ENCODE results near the gene PLA2G4D.

Gene PLA2G4D

DNA sequence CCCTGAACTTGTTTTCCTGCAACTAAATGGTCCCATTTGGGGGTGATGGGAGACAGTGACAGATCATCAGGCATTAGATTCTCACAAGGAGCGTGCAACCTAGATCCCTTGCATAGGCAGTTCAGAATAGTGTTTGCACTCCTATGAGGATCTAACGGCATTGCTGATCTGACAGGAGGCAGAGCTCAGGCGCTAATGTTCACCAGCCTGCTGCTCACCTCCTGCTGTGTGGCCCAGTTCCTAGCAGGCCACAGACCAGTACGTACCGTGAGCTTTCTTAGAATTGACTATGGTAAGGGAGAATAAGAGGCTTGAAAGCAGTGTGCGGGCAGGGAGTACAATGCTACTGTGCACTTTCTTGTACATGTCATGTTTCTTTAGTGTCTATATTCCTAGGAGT is 56.0 kb downstream of the PLA2G4D start:
- no peaks in the 10 kb centered on the region for H3K9me3 ChIP-seq (ENCODE audit: low read length)
- no peaks in the 10 kb centered on the region for H3K27me3 ChIP-seq (ENCODE audit: control insufficient read depth in 1 of 2, insufficient read depth in 2 of 2, low read length in 2 of 2)
- H3K36me3 ChIP-seq (ENCODE audit: insufficient read depth, low read length): no peaks in the 10 kb centered on the region
- H3K4me1 ChIP-seq (ENCODE audit: insufficient read depth, low read length): no peaks in the 10 kb centered on the region
- no peak overlapping the region for H3K27ac ChIP-seq (ENCODE audit: low read depth, low read length)
- no peak overlapping the region for H3K9ac ChIP-seq (ENCODE audit: low read length)
- H3K4me3 ChIP-seq (ENCODE audit: low read depth in 1 of 2, low read length in 2 of 2): no peak overlapping the region

GRCh38 chr15:42037656-42038055 is 56.7 kb downstream of the PLA2G4D start:
- Histone ChIP-seq H3K9ac (ENCODE audit: low read length) (no peak overlapping the region), H3K4me3 (ENCODE audit: low read depth in 1 of 2, low read length in 2 of 2) (no peak overlapping the region), H3K27me3 (ENCODE audit: control insufficient read depth in 1 of 2, insufficient read depth in 2 of 2, low read length in 2 of 2) (no peaks in the 10 kb centered on the region), H3K4me1 (ENCODE audit: insufficient read depth, low read length) (no peaks in the 10 kb centered on the region), H3K27ac (ENCODE audit: low read depth, low read length) (no peak overlapping the region), H3K36me3 (ENCODE audit: insufficient read depth, low read length) (no peaks in the 10 kb centered on the region), H3K9me3 (ENCODE audit: low read length) (no peaks in the 10 kb centered on the region)

- H3K4me3 ChIP-seq (ENCODE audit: low read depth in 1 of 2, low read length in 2 of 2): no peak overlapping the region
- no peaks in the 10 kb centered on the region for H3K36me3 ChIP-seq (ENCODE audit: insufficient read depth, low read length)
- H3K27me3 ChIP-seq (ENCODE audit: control insufficient read depth in 1 of 2, insufficient read depth in 2 of 2, low read length in 2 of 2): no peaks in the 10 kb centered on the region
- H3K9me3 ChIP-seq (ENCODE audit: low read length): no peaks in the 10 kb centered on the region
- no peaks in the 10 kb centered on the region for H3K4me1 ChIP-seq (ENCODE audit: insufficient read depth, low read length)
- no peak overlapping the region for H3K9ac ChIP-seq (ENCODE audit: low read length)
- H3K27ac ChIP-seq (ENCODE audit: low read depth, low read length): no peak overlapping the region
These were observed 57.4 kb downstream of the PLA2G4D start for GRCh38 chr15:42036966-42037365.

DNA sequence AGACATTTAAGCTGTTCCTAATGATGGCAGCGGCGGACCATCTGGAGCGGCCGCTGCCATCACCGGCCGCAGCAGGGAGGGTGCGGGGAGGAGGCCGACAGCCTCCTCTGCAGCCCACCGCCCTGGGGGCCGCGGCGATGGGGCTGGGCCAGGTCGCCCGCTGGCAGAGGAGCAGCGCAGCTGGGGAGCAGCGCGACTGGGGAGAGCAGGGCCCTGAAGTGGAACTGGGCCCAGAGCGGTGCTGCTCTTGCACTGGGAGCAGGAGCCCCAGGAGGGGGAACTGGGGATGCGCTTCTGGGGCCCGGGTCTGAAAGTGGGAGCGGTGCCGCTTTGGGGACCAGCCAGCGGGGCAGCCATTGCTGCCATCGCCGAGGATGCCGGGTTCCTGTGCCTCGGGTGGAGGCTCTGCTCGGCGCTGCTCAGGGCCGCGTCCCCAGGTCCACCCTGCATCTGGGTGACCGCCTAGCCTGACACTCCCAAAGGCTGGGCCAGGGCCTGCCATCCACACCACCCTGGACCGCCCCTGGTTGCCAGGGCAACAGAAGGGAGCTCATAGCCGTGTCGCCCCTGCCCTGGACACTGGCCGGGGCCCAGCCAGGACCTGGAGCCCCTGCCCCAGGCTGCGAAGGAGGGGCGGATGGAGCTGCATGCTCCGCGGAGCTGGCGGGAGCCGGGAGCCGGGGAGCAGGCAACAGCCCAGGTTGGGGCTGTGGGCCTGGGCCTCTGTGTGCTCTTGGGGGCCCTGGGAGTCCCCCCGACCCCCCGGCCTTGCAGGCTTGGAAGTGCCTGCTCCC is 58.1 kb downstream of the PLA2G4D start:
- Histone ChIP-seq H3K36me3 (ENCODE audit: insufficient read depth, low read length) (no peaks in the 10 kb centered on the region), H3K9me3 (ENCODE audit: low read length) (no peaks in the 10 kb centered on the region), H3K27ac (ENCODE audit: low read depth, low read length) (no peak overlapping the region), H3K4me1 (ENCODE audit: insufficient read depth, low read length) (no peaks in the 10 kb centered on the region), H3K4me3 (ENCODE audit: low read depth in 1 of 2, low read length in 2 of 2) (no peak overlapping the region), H3K27me3 (ENCODE audit: control insufficient read depth in 1 of 2, insufficient read depth in 2 of 2, low read length in 2 of 2) (no peaks in the 10 kb centered on the region), H3K9ac (ENCODE audit: low read length) (no peak overlapping the region)

DNA sequence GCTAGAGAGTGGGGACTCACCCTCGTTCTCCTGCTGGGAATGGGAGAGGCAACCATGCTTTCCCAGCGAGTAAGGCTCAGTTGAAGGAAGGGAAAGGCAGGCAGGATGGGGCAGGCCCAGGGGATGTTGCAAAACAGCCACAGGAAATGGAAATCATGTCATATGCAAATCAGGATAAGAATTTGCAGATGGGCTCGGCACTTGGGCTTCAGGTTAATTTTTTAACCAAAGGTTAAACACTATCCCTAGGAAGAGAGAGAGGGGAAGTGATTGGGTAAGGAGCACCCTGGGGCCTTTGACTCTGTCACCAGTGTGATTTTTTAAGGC is 59.0 kb downstream of the PLA2G4D start:
- Histone ChIP-seq H3K27me3 (ENCODE audit: control insufficient read depth in 1 of 2, insufficient read depth in 2 of 2, low read length in 2 of 2) (no peaks in the 10 kb centered on the region), H3K27ac (ENCODE audit: low read depth, low read length) (no peak overlapping the region), H3K9ac (ENCODE audit: low read length) (no peak overlapping the region), H3K4me1 (ENCODE audit: insufficient read depth, low read length) (no peaks in the 10 kb centered on the region), H3K36me3 (ENCODE audit: insufficient read depth, low read length) (no peaks in the 10 kb centered on the region), H3K9me3 (ENCODE audit: low read length) (no peaks in the 10 kb centered on the region), H3K4me3 (ENCODE audit: low read depth in 1 of 2, low read length in 2 of 2) (no peak overlapping the region)

DNA sequence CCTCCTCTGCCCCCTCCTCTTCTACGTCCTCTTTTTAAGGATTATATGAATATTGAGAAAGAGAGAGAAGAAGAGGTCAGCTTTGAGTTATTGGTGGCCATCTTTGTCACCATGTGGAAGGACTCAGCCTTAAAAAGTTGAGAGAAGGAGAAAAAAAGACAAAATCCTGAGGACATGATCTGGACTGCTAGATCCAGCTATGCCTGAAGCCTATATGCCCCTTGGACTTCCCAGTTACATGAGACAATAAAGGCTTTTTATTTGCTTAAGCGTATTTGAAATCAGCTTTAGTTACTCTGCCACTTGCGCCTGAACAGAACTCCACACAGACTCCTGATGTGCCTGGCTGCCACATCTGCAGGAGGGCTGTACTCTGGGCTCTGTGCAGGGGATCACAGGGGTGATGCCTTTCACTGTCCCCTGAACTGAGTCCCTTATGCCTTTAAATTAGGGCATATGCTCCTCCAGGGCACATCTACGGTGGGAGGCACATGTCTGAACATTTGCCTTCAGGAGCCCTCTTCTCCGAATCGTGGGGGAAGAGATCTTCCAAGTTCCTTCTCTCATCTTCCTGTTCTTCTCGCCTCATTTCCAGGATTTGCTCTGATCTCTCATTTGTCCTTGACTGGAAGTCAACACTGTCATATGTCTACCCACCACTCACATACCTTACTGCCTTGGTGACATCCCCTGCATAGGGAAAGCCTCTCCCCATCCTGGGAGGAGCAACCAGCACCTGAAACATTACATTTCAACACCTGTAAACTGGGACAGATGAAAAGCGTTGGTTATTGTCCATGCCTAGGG is 59.5 kb downstream of the PLA2G4D start:
- H3K27ac ChIP-seq (ENCODE audit: low read depth, low read length): no peak overlapping the region
- no peaks in the 10 kb centered on the region for H3K9me3 ChIP-seq (ENCODE audit: low read length)

DNA sequence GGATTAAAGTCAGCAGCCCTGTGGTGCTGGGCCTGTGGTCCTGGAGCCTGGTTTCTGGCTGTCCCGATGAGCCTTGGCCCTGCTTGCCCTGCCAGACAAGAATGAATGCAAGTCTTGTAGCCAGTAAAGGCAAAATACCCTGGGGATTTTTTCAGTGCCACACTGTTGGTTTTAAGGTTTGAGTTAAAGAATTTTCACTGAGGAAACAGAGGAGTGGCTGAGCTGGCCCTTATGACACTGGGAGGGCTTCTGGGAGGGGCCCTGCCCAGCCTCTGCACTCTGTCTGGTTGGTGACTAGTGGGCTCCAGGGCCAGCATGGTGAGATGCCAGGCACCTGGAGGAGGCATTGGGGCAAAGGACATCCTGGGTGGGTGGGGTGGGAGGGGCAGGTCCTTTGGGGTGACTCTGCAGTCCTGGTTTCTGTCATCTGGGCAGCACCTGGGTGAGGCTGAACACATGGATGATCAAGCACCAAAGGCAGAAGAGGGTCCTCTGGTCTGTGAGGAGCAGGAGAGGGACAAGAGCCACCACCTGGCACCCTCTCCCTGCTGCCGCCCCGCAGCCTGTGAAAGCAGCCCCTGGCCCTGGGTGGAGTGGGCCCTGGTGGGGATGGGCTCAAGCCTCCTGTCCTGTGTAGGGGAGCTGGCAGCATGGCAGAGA is 61.0 kb downstream of the PLA2G4D start:
- H3K27ac ChIP-seq (ENCODE audit: low read depth, low read length): no peak overlapping the region
- no peak overlapping the region for H3K9ac ChIP-seq (ENCODE audit: low read length)
- no peaks in the 10 kb centered on the region for H3K27me3 ChIP-seq (ENCODE audit: control insufficient read depth in 1 of 2, insufficient read depth in 2 of 2, low read length in 2 of 2)

More for the DNA sequence above, 59.5 kb downstream of the PLA2G4D start:
- no peak overlapping the region for H3K4me3 ChIP-seq (ENCODE audit: low read depth in 1 of 2, low read length in 2 of 2)
- no peaks in the 10 kb centered on the region for H3K36me3 ChIP-seq (ENCODE audit: insufficient read depth, low read length)
- no peaks in the 10 kb centered on the region for H3K4me1 ChIP-seq (ENCODE audit: insufficient read depth, low read length)
- no peaks in the 10 kb centered on the region for H3K27me3 ChIP-seq (ENCODE audit: control insufficient read depth in 1 of 2, insufficient read depth in 2 of 2, low read length in 2 of 2)
- H3K9ac ChIP-seq (ENCODE audit: low read length): no peak overlapping the region

DNA sequence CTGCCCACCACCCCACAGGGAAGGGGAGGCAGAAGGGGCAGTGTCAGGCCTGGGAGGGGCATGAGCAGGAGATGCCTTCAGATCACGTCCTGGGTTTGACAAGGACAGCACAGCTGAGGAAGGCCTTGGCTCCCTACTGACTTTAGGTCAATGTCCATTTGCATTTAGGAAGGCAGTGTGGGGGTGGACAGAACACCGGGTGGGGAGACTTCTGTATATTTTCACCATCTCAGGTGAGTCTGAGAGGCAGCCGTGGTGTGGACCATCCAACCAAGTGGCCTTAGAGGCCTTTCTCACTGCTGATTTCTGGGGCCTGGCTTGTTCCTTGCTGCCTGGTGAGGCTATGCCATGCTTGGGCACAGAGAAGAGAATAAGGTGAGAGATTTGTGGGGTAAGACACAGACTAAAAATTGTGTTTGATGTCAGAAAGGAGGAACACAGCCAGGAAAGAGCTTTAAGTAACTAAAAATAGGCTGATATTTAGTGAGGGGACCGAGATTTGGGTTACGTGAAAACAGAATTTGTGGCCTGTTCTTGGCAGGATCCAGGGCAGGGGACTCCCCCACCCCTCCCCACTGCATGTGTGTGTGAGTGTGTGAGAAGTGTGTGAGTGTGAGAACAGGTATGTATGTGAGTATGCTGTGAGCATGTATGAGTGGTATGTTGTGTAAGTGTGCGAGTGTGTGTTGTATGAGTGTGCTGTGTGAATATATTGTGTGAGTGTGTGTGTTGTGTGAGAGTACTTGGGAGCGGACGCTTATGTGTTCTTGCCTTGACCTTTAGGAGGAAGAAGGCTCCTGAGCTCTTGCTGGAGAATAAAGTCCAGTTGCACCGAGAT is 61.8 kb downstream of the PLA2G4D start:
- H3K27ac ChIP-seq (ENCODE audit: low read depth, low read length): no peak overlapping the region
- no peaks in the 10 kb centered on the region for H3K9me3 ChIP-seq (ENCODE audit: low read length)
- no peak overlapping the region for H3K4me3 ChIP-seq (ENCODE audit: low read depth in 1 of 2, low read length in 2 of 2)
- H3K36me3 ChIP-seq (ENCODE audit: insufficient read depth, low read length): no peaks in the 10 kb centered on the region
- H3K27me3 ChIP-seq (ENCODE audit: control insufficient read depth in 1 of 2, insufficient read depth in 2 of 2, low read length in 2 of 2): no peaks in the 10 kb centered on the region
- no peaks in the 10 kb centered on the region for H3K4me1 ChIP-seq (ENCODE audit: insufficient read depth, low read length)
- H3K9ac ChIP-seq (ENCODE audit: low read length): no peak overlapping the region

More for the DNA sequence above, 61.0 kb downstream of the PLA2G4D start:
- Histone ChIP-seq H3K4me1 (ENCODE audit: insufficient read depth, low read length) (no peaks in the 10 kb centered on the region), H3K9me3 (ENCODE audit: low read length) (no peaks in the 10 kb centered on the region), H3K36me3 (ENCODE audit: insufficient read depth, low read length) (no peaks in the 10 kb centered on the region), H3K4me3 (ENCODE audit: low read depth in 1 of 2, low read length in 2 of 2) (no peak overlapping the region)

GRCh38 chr15:42031198-42031915 is 63.0 kb downstream of the PLA2G4D start:
- Histone ChIP-seq H3K4me1 (ENCODE audit: insufficient read depth, low read length) (no peaks in the 10 kb centered on the region), H3K36me3 (ENCODE audit: insufficient read depth, low read length) (no peaks in the 10 kb centered on the region), H3K9me3 (ENCODE audit: low read length) (no peaks in the 10 kb centered on the region), H3K27ac (ENCODE audit: low read depth, low read length) (no peak overlapping the region), H3K9ac (ENCODE audit: low read length) (no peak overlapping the region), H3K27me3 (ENCODE audit: control insufficient read depth in 1 of 2, insufficient read depth in 2 of 2, low read length in 2 of 2) (no peaks in the 10 kb centered on the region), H3K4me3 (ENCODE audit: low read depth in 1 of 2, low read length in 2 of 2) (no peak overlapping the region)

GRCh38 chr15:42027521-42027920 is 66.8 kb downstream of the PLA2G4D start:
- H3K27me3 ChIP-seq (ENCODE audit: control insufficient read depth in 1 of 2, insufficient read depth in 2 of 2, low read length in 2 of 2): no peaks in the 10 kb centered on the region
- no peaks in the 10 kb centered on the region for H3K36me3 ChIP-seq (ENCODE audit: insufficient read depth, low read length)
- no peaks in the 10 kb centered on the region for H3K9me3 ChIP-seq (ENCODE audit: low read length)
- H3K4me3 ChIP-seq (ENCODE audit: low read depth in 1 of 2, low read length in 2 of 2): no peak overlapping the region
- H3K9ac ChIP-seq (ENCODE audit: low read length): no peak overlapping the region
- H3K27ac ChIP-seq (ENCODE audit: low read depth, low read length): no peak overlapping the region
- no peaks in the 10 kb centered on the region for H3K4me1 ChIP-seq (ENCODE audit: insufficient read depth, low read length)

Measured in muscle layer of colon (tissue), 2 donors.